GM20431 (cell line): Measurements from ENCODE around the gene TMOD1.
"Not testable (repeated sequence)": the region's sequence is repeated elsewhere in the genome, so short reads cannot be mapped to it uniquely, and the experiment has no call there.

Experiments
- in situ Hi-C: fragments of 300-500 bp; cut with MseI, MboI; formaldehyde crosslinking; loops from one replicate; pipeline ENCODE4 v1.15.0; 2020; ENCODE audit warnings: low sequenced_read_pairs; ENCODE audit not compliant: unreplicated experiment

TMOD1 gene

GRCh38 chr9:97562542-97562941, 61.1 kb downstream of the TMOD1 start:
- in situ Hi-C loops: no loop called here

GRCh38 chr9:97563458-97564135, 62.1 kb downstream of the TMOD1 start:
- in situ Hi-C loops: no loop called here

- in situ Hi-C loops: no loop called here
These were observed 63.1 kb downstream of the TMOD1 start for GRCh38 chr9:97564291-97565175.

- in situ Hi-C loops: no loop called here
These were observed 63.8 kb downstream of the TMOD1 start for GRCh38 chr9:97565262-97565661.

DNA sequence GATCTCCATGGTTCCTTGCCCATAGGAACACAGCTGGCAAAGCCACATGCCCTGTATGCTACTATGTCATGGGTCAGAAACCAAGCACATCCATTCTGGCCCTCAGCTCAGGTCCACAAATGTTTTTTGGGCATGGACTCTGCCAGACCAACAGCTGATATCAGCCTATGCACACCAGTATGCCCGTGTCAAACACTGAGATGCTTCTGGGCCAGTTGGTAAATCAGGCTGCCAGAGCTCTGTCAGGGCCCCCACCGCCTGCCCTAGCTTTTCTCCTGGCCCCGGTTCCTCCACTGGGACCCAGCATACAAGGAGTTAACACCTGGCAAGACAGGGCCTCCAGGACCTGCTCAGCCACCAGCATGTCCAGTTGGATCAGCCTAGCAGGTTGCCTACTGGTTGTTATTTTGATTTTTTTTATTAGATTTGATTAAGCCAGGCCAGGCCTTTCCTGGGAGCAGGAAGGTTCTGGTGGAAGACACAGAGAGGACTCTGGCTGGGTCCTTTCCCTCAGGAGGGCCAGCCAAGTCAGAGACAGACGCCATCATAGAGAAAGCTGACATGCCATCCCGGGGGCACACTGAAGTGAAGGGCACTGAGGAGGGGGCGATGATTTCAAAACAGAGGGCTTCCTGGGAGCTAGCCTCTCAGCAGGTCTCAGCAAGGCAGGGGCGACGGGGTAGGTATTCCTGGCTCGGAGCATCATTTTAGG, 65.9 kb downstream of the TMOD1 start:
- in situ Hi-C loops: no loop called here

GRCh38 chr9:97567894-97568202, 66.4 kb downstream of the TMOD1 start:
- in situ Hi-C loops: no loop called here

DNA sequence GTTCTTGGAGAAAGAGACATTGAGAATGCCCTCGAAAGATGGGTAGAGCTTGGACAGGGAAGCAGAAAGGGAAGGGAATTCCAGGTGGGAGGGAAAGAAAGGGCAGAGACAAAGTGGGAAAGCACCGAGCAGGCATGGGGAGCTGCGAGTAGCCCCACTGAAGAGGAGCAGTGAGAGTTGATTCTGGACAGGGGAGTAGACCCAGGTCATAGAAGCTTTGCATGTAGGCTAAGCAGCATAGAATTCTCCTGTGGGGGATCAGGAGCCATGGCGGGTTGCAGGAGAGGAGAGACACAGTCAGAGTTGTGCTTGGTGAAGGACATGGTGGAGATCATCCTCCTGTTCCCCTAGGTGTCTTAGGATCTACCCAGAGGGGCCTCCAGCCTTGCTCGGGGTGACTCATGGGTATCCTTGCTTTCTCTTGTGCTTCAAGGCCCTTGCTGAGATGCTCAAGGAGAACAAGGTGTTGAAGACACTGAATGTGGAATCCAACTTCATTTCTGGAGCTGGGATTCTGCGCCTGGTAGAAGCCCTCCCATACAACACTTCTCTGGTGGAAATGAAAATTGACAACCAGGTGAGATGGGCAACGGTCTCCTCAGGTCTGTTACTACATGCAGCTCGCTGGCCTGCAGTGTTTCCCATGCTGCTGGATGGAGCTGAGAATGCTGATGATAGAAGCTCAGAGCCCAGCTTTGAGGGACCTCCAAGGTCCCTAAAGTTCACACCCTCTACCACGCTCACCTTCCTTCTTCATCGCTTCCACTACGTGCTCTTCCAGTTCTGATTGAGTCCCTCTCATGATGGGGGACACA, 67.2 kb downstream of the TMOD1 start:
- in situ Hi-C loops: no loop called here

DNA sequence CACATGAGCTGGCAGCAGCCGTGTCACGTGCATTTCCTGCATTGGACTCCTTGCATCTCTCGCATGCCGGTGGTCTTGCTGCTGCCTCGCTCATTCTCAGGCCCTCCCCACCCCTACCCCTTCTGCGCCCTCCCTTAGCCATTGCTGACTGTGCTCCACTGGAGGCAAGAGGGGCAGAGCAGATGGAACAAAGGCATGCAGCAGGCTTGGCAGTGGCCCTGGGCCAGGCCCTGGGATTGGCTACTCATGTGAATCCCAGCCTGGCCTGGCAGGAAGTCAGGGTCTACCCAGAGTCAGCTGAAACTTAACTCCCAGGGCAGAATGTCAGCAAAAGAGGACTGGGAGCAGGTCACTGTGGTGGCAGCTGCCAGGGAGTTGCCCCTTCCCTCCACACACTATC, 69.4 kb downstream of the TMOD1 start:
- in situ Hi-C loops: no loop called here

DNA sequence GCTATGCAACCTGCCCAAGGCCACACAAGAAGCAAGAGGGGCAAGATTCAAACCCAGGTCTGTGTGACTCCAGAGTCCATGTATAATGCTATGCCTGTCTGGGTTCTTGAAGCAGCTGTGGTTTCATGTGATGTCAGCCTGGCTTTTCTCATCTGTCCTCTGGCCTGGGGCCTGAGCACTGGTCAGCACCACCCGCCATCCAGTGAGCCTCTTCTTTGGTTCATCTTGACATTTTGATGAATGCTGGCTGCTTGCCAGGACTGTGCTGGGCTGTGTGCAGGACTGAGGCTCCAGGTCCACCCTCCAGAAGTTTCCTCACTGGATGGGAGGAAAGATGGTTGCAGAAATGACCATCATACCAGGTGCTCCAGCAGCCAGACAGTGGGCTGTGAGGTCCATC, 70.2 kb downstream of the TMOD1 start:
- in situ Hi-C loops: no loop called here

DNA sequence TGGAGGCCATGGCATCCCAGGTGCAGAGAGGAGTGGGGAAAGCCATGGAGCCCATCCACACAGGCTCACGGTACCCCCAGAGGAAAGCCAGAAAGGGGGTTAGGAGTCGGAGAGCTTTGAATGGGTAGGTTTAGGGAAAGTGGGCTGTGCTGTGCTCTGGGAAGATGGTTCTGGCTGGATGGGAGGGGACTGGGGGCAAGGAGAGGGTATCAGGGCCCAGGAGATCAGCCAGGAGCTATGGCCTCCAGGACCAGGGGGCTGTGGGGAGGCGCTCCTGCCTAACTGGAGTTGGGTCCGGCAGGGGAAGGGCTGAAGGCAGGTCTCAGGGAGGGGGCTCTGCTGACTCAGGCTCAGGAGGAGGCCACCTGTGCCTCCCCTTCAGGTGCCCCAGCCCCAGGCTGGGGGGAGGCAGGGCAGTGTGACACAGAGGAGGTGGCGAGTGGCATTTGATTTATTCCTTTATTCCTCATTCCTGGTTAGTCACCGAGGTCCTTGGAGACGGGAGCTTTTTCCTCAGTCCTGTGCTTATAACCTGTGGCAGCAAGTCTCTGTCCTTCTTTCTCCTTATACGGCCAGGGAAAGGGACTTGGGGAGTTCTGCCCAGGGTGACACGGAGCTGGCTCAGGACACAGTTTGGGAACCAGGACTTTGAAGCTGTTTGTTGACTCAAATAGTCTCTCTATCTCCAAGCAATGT, 70.9 kb downstream of the TMOD1 start:
- in situ Hi-C loops: no loop called here

DNA sequence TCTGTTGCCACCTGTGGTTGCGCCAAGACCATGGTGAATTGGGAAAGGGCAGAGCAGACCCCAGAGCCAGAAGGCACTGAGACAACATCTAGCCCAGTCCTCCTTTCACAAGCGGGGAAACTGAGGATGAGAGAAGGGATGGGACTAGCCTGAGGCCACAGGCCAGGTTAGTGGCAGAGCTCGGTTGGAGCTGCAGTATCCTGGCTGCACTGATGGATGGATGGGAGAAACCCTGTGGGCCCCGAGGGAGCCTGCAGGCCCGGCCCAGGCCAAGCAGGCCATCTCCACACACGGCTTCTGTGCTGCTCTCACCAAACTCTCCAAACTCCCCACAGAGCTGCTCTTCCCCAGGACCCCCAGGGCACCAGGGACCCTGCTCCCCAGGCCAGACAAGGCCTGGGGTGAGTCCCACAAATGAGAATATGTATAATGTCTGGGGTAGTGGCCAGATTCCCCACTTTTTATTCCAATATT, 71.5 kb downstream of the TMOD1 start:
- in situ Hi-C loops: no loop called here

- in situ Hi-C loops: no loop called here
These were observed 72.1 kb downstream of the TMOD1 start for GRCh38 chr9:97573482-97574073.

- in situ Hi-C loops: not testable (repeated sequence)
These were observed 72.7 kb downstream of the TMOD1 start for GRCh38 chr9:97574101-97574571.

DNA sequence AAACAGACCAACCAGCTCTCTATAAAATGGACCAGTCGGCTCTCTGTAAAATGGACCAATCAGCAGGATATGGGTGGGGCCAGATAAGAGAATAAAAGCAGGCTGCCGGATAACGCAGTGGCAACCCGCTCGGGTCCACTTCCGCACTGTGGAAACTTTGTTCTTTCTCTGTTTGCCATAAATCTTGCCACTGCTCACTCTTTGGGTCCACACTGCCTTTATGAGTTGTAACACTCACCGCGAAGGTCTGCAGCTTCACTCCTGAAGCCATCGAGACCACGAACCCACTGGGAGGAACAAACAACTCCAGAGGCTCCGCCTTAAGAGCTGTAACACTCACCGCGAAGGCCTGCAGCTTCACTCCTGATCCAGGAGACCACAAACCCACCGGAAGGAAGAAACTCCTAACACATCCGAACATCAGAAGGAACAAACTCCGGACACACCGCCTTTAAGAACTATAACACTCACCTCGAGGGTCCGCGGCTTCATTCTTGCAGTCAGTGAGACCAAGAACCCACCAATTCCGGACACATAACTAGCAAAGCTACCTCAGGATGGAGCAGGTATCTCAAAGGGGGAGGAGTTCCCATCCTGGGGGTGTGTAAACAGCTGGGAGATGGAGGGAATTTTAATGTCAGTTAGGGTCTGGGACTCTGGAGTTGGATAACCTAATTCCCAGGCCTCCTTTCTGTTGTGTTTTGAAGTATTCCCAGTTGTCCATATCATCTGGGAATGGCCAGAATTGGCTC, 73.6 kb downstream of the TMOD1 start:
- in situ Hi-C loops: not testable (repeated sequence)

DNA sequence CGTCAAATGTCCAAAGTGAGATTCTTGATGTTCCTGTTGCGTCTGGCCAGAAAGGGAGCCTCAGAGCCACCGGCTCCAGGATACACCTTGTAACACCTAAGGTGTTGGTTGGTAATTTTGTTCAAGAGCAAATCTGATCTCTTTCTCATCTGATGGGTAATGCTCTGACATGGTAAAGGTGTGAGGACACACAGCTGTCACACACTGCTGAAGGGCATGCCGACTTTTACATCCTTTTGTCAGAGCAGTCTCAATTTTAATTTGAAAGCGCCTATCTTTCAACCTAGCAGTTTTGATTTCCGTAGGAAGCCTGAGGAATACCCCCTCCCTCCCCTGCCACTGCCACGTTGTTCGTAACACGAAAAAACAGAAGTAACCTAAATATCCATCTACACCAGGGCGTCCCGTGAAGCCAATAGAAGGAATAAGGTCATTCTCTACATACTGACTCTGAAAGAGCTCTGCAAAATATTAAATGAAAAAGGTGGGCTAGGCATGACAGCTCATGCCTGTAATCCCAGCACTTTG, 74.3 kb downstream of the TMOD1 start:
- in situ Hi-C loops: no loop called here

DNA sequence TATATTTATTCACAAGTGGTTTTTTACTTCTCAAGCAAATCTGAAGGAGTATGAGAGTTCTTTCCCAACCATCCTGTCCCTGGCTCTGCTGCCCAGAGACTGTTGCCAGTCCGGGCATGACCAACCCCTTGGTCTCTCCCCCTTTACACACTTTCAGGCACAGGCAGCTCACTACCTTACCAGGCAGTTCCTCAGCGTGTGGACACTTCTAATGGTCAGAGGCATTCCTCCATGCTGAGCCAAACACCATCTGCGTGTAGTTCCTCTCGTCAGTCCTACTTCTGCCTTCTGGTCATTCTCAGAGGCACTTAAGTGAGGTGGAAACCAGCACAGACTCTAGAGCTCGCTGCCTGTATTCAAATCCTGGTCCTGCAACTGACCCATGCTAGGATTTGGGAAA, 75.6 kb downstream of the TMOD1 start:
- in situ Hi-C loops: no loop called here

DNA sequence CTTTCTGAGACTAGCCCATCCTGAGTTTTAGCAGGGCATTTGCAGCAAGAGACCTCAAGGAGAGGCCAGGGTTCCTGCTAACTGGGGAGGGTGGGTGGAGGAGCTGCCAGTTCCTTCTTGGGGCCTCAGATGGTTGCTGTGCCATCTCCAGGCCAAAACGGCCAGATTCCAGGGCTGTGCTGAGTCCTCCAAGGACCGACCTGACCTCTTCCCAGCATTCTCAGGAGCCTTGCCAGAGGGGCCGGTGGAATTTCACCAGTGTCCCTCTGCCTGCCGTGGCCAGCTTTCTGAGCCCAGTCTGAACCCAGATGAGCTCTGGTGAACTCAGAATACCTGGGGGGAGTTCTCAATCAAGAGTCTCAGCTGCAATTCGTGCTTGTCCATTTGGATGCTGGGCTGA, 77.4 kb downstream of the TMOD1 start:
- in situ Hi-C loops: no loop called here

- in situ Hi-C loops: no loop called here
These were observed 78.4 kb downstream of the TMOD1 start for GRCh38 chr9:97579914-97580313.
